Measurements from ENCODE around the gene GLIS1.

- no peak for TF ChIP-seq POLR2A (IDR thresholded peaks at IDR 0.05)
- TF ChIP-seq, protein P1, sequence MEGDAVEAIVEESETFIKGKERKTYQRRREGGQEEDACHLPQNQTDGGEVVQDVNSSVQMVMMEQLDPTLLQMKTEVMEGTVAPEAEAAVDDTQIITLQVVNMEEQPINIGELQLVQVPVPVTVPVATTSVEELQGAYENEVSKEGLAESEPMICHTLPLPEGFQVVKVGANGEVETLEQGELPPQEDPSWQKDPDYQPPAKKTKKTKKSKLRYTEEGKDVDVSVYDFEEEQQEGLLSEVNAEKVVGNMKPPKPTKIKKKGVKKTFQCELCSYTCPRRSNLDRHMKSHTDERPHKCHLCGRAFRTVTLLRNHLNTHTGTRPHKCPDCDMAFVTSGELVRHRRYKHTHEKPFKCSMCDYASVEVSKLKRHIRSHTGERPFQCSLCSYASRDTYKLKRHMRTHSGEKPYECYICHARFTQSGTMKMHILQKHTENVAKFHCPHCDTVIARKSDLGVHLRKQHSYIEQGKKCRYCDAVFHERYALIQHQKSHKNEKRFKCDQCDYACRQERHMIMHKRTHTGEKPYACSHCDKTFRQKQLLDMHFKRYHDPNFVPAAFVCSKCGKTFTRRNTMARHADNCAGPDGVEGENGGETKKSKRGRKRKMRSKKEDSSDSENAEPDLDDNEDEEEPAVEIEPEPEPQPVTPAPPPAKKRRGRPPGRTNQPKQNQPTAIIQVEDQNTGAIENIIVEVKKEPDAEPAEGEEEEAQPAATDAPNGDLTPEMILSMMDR (IDR thresholded peaks at IDR 0.05), result no peak
- TF ChIP-seq EP300 (IDR thresholded peaks at IDR 0.05), result no peak
These were observed 255.3 kb downstream of the GLIS1 start for GRCh38 chr1:53483656-53484055.
